Measurements from ENCODE around the gene HOOK2.

HOOK2 gene

DNA sequence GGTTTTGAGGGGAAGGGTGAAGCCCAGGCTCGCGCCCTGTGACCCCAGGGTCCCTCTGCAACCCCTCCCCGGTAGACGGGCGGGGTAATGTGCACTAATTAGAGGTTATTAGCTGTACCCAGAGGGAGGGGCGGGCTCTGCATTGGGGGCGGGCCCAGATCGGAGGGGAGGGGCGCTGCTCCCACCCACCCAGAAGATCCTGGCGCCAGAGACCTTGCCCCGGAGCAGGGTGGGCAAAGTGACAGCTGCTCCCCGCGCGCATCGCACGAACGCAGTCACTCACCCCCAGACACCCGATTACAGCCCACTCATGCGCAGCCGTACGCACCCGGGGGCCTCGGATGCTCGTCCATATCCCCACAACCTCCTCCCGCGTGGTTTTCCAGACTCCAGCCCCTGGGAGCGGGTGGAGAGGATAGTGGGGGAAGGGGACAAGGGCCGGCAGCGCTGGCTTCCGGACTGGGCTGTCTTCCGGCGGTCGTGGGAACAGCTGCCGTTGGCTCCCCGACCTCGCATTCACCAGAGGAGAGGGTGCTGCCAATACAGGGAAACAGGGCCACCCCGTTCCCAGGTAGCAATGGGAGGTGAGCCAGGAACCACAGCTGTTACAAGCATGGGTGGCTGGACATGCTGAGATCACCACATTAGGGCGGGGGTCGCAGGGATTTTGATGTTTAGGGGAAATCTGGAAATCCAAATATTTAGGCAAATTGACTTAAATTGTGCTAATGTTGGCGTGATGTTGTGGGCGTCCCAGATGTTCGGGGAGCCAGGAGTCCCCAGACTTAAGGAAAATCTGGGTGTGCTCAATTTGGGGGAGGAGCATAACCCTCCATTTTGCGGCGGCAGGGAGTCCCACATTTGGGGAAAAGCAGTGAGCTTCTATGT lies 2.9 kb upstream of the HOOK2 start:
- Histone ChIP-seq H3K27ac (ENCODE audit: low read length, poor library complexity, severe bottlenecking) (peak overlapping the region; percentile 91), H3K4me3 (ENCODE audit: insufficient read depth in 1 of 2, low read depth in 1 of 2, low read length in 2 of 2) (peak overlapping the region; percentile 63 to 83), H4K91ac (ENCODE audit: low read length) (peak overlapping the region; percentile 97), H2AK5ac (ENCODE audit: low read length, severe bottlenecking) (peak overlapping the region; percentile 78), H2BK5ac (ENCODE audit: low read depth, low read length, poor library complexity, severe bottlenecking) (peak overlapping the region; percentile 85), H3K18ac (ENCODE audit: low read depth in 1 of 2, low read length in 2 of 2) (peak overlapping the region; percentile 88 to 95), H3K79me1 (replicated peaks; ENCODE audit: low read length, poor library complexity, severe bottlenecking) (peaks cover 9% of the 10 kb centered on the region), H3K23ac (ENCODE audit: low read length in 2 of 2) (no peak overlapping the region), H3K36me3 (ENCODE audit: control insufficient read depth in 1 of 2, insufficient read depth in 2 of 2, low read depth in 1 of 2, low read length in 2 of 2) (peaks cover 4 to 5% of the 10 kb centered on the region in 2 experiments), H3K4me1 (ENCODE audit: control insufficient read depth, insufficient read depth, low read depth, low read length) (peaks cover 33% of the 10 kb centered on the region), H2BK15ac (ENCODE audit: low read depth, poor library complexity, severe bottlenecking) (peak overlapping the region; percentile 75), H4K8ac (ENCODE audit: low read length) (peak overlapping the region; percentile 97), H3K9ac (ENCODE audit: low read length) (peak overlapping the region; percentile 93), H2BK12ac (ENCODE audit: low read length in 2 of 2) (peak overlapping the region; percentile 38 to 95), H2AFZ (ENCODE audit: low read depth, low read length) (no peak overlapping the region), H3K27me3 (ENCODE audit: control insufficient read depth in 1 of 2, insufficient read depth in 1 of 2, low read length in 2 of 2) (no peaks in the 10 kb centered on the region), H3K4ac (ENCODE audit: low read depth in 1 of 2, low read length in 2 of 2) (peak overlapping the region; percentile 85), H3K9me3 (ENCODE audit: control insufficient read depth, low read length) (no peaks in the 10 kb centered on the region), H3K4me2 (ENCODE audit: low read length, poor library complexity, severe bottlenecking) (peak overlapping the region; percentile 91), H3K14ac (ENCODE audit: low read length in 2 of 2) (peak overlapping the region in 1 of 2 experiments; percentile 12), H2BK120ac (ENCODE audit: low read depth, low read length) (peak overlapping the region; percentile 87)
- WGBS = 3% methylated on average over 36 of the region's 44 CpGs
- peak; percentile 94 for DNase-seq

DNA sequence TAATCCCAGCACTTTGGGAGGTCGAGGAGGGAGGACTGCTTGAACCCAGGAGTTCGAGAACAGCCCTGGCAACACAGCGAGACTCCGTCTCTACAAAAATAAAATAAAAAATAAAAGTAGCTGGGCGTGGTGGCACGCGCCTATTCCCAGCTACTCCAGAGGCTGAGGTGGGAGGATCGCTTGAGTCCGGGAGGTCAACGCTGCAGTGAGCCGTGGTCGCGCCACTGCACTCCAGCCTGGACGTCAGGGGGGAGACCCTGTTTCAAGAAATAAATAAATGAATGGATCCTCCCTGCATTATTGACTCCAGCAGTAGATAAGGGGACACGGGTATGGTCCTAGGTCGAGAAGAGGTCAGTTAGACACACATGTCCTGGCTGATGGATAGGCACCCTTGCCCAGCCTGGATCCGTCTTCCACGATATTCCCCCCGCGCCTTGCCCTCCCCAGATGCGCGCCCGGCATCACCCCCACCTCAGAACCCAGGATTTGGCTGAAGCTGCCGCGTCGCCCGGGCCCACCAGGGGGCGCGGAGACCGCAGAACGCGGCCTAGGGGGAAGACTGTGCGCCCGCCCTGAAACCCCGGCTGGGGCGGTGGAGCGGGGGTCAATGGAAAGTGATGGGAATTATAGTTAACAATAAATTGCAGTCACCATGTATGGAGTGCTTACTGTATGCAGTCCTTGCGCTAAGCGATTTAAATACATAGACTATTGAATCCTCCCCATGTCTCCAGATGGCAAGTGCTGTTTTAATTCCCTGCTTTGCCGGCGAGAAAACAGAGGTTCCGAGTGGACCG lies 2.1 kb upstream of the HOOK2 start:
- DNase-seq = peak; percentile 86
- H3K4me3 ChIP-seq (ENCODE audit: insufficient read depth in 1 of 2, low read depth in 1 of 2, low read length in 2 of 2) = peak overlapping the region; percentile 63 to 83
- H2BK12ac ChIP-seq (ENCODE audit: low read length in 2 of 2) = peak overlapping the region; percentile 75 to 95
- H3K4me2 ChIP-seq (ENCODE audit: low read length, poor library complexity, severe bottlenecking) = peak overlapping the region; percentile 91
- peak overlapping the region; percentile 87 for H2BK120ac ChIP-seq (ENCODE audit: low read depth, low read length)
- H3K9ac ChIP-seq (ENCODE audit: low read length) = peak overlapping the region; percentile 93
- H2AFZ ChIP-seq (ENCODE audit: low read depth, low read length) = peak overlapping the region; percentile 78
- WGBS = 22% methylated on average over 31 of the region's 43 CpGs
- H3K27ac ChIP-seq (ENCODE audit: low read length, poor library complexity, severe bottlenecking) = peak overlapping the region; percentile 91
- no peak overlapping the region for H3K14ac ChIP-seq (ENCODE audit: low read length in 2 of 2)
- H3K36me3 ChIP-seq (ENCODE audit: control insufficient read depth in 1 of 2, insufficient read depth in 2 of 2, low read depth in 1 of 2, low read length in 2 of 2) = peaks cover 4 to 9% of the 10 kb centered on the region in 2 experiments
- peaks cover 9% of the 10 kb centered on the region for H3K79me1 ChIP-seq (replicated peaks; ENCODE audit: low read length, poor library complexity, severe bottlenecking)
- H3K4me1 ChIP-seq (ENCODE audit: control insufficient read depth, insufficient read depth, low read depth, low read length) = peaks cover 27% of the 10 kb centered on the region
- H2BK15ac ChIP-seq (ENCODE audit: low read depth, poor library complexity, severe bottlenecking) = no peak overlapping the region
- H2BK5ac ChIP-seq (ENCODE audit: low read depth, low read length, poor library complexity, severe bottlenecking) = no peak overlapping the region
- H3K27me3 ChIP-seq (ENCODE audit: control insufficient read depth in 1 of 2, insufficient read depth in 1 of 2, low read length in 2 of 2) = no peaks in the 10 kb centered on the region
- no peak overlapping the region for H4K8ac ChIP-seq (ENCODE audit: low read length)
- H4K91ac ChIP-seq (ENCODE audit: low read length) = peak overlapping the region; percentile 70
- peak overlapping the region in 1 of 2 experiments; percentile 82 for H3K4ac ChIP-seq (ENCODE audit: low read depth in 1 of 2, low read length in 2 of 2)
- no peak overlapping the region for H3K23ac ChIP-seq (ENCODE audit: low read length in 2 of 2)
- no peak overlapping the region for H2AK5ac ChIP-seq (ENCODE audit: low read length, severe bottlenecking)
- H3K18ac ChIP-seq (ENCODE audit: low read depth in 1 of 2, low read length in 2 of 2) = peak overlapping the region; percentile 85 to 95
- H3K9me3 ChIP-seq (ENCODE audit: control insufficient read depth, low read length) = no peaks in the 10 kb centered on the region

DNA sequence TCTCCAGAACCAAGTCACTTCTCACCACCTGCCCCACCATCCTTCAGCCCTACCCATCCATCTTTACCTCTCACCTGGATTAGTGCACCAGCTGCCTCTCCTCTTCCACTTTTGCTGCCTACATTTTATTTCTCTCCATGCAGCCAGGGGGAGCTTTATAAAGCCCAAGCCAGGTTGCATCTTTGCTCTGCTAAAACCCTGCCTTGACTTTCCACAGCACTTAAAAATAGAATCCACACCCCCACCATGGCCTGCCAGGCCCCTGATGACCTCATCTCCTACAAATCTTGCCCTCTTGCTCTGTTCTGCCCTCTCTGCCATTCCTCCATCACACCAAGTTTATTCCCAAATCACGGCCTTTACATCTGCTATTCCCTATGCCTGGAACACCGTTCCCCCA lies 1.8 kb downstream of the HOOK2 start:
- Histone ChIP-seq H3K27ac (ENCODE audit: low read length, poor library complexity, severe bottlenecking) (no peak overlapping the region), H3K79me1 (replicated peaks; ENCODE audit: low read length, poor library complexity, severe bottlenecking) (peaks cover 10% of the 10 kb centered on the region), H4K91ac (ENCODE audit: low read length) (no peak overlapping the region), H2BK120ac (ENCODE audit: low read depth, low read length) (no peak overlapping the region), H3K36me3 (ENCODE audit: control insufficient read depth in 1 of 2, insufficient read depth in 2 of 2, low read depth in 1 of 2, low read length in 2 of 2) (peaks cover 24 to 27% of the 10 kb centered on the region in 2 experiments), H3K4me2 (ENCODE audit: low read length, poor library complexity, severe bottlenecking) (no peak overlapping the region), H3K4me3 (ENCODE audit: insufficient read depth in 1 of 2, low read depth in 1 of 2, low read length in 2 of 2) (no peak overlapping the region), H3K23ac (ENCODE audit: low read length in 2 of 2) (no peak overlapping the region), H3K27me3 (ENCODE audit: control insufficient read depth in 1 of 2, insufficient read depth in 1 of 2, low read length in 2 of 2) (no peaks in the 10 kb centered on the region), H3K4ac (ENCODE audit: low read depth in 1 of 2, low read length in 2 of 2) (no peak overlapping the region), H2BK12ac (ENCODE audit: low read length in 2 of 2) (no peak overlapping the region), H2BK5ac (ENCODE audit: low read depth, low read length, poor library complexity, severe bottlenecking) (no peak overlapping the region), H3K14ac (ENCODE audit: low read length in 2 of 2) (no peak overlapping the region), H3K9ac (ENCODE audit: low read length) (no peak overlapping the region), H2AK5ac (ENCODE audit: low read length, severe bottlenecking) (no peak overlapping the region), H2BK15ac (ENCODE audit: low read depth, poor library complexity, severe bottlenecking) (no peak overlapping the region), H3K4me1 (ENCODE audit: control insufficient read depth, insufficient read depth, low read depth, low read length) (peaks cover 16% of the 10 kb centered on the region), H2AFZ (ENCODE audit: low read depth, low read length) (no peak overlapping the region), H4K8ac (ENCODE audit: low read length) (no peak overlapping the region), H3K9me3 (ENCODE audit: control insufficient read depth, low read length) (no peaks in the 10 kb centered on the region), H3K18ac (ENCODE audit: low read depth in 1 of 2, low read length in 2 of 2) (no peak overlapping the region)
- WGBS = 73% methylated on average over 2 of the region's 2 CpGs
- DNase-seq = peak; percentile 41

DNA sequence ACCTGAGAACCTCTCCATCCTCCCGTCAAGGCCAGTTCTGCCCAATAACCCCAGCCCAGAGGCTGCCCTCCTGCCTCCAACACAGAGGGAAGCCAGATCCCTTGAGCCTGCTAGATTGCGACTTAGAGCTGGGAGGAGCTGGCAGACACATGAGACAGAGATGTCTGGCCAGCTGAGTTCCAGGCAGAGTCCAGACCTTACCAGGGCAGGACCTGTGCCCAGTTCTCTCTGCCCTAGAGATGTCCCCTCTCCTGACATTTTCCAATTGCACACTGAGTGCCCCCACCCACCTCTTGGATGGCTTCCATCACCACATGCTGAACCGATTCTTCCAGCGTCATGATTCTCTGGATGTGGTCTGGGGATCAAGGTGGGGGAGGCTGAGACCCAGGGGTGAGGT lies 3.0 kb downstream of the HOOK2 start:
- H3K14ac ChIP-seq (ENCODE audit: low read length in 2 of 2) = no peak overlapping the region
- H4K8ac ChIP-seq (ENCODE audit: low read length) = no peak overlapping the region
- no peak overlapping the region for H3K23ac ChIP-seq (ENCODE audit: low read length in 2 of 2)
- H3K4me1 ChIP-seq (ENCODE audit: control insufficient read depth, insufficient read depth, low read depth, low read length) = peaks cover 14% of the 10 kb centered on the region
- no peak overlapping the region for H3K4me3 ChIP-seq (ENCODE audit: insufficient read depth in 1 of 2, low read depth in 1 of 2, low read length in 2 of 2)
- no peak overlapping the region for H3K27ac ChIP-seq (ENCODE audit: low read length, poor library complexity, severe bottlenecking)
- H2BK12ac ChIP-seq (ENCODE audit: low read length in 2 of 2) = no peak overlapping the region
- no peak overlapping the region for H2BK120ac ChIP-seq (ENCODE audit: low read depth, low read length)
- H3K4ac ChIP-seq (ENCODE audit: low read depth in 1 of 2, low read length in 2 of 2) = no peak overlapping the region
- no peaks in the 10 kb centered on the region for H3K9me3 ChIP-seq (ENCODE audit: control insufficient read depth, low read length)
- H3K79me1 ChIP-seq (replicated peaks; ENCODE audit: low read length, poor library complexity, severe bottlenecking) = peaks cover 10% of the 10 kb centered on the region
- peak overlapping the region; percentile 18 for H3K9ac ChIP-seq (ENCODE audit: low read length)
- H3K27me3 ChIP-seq (ENCODE audit: control insufficient read depth in 1 of 2, insufficient read depth in 1 of 2, low read length in 2 of 2) = no peaks in the 10 kb centered on the region
- no peak overlapping the region for H2AFZ ChIP-seq (ENCODE audit: low read depth, low read length)
- DNase-seq = no peak
- H2AK5ac ChIP-seq (ENCODE audit: low read length, severe bottlenecking) = no peak overlapping the region
- WGBS = 83% methylated on average over 4 of the region's 4 CpGs
- no peak overlapping the region for H4K91ac ChIP-seq (ENCODE audit: low read length)
- H2BK5ac ChIP-seq (ENCODE audit: low read depth, low read length, poor library complexity, severe bottlenecking) = no peak overlapping the region
- no peak overlapping the region for H2BK15ac ChIP-seq (ENCODE audit: low read depth, poor library complexity, severe bottlenecking)
- H3K18ac ChIP-seq (ENCODE audit: low read depth in 1 of 2, low read length in 2 of 2) = no peak overlapping the region
- peaks cover 35 to 36% of the 10 kb centered on the region in 2 experiments for H3K36me3 ChIP-seq (ENCODE audit: control insufficient read depth in 1 of 2, insufficient read depth in 2 of 2, low read depth in 1 of 2, low read length in 2 of 2)
- no peak overlapping the region for H3K4me2 ChIP-seq (ENCODE audit: low read length, poor library complexity, severe bottlenecking)

Measured in mesenchymal stem cell (in vitro differentiated cells and primary cell).